CD4-positive, CD25-positive, alpha-beta regulatory T cell (primary cell): ENCODE measurements around the gene HIVEP3. TPM values are rescaled to one million over a fixed set of nuclear protein-coding genes. Genes with fewer than 3 reads are reported as not detected.
A peak's percentile ranks its signal among the peaks of the same experiment; 100 is the strongest.

Experiments
- ATAC-seq, 2 donors: fragments of 150-1000 bp; cut with Tn5 transposase; one replicate each; pipeline ENCODE4 v1.10.0; 2021; ENCODE audit warnings: low read depth in 2 of 2, moderate number of reproducible peaks in 2 of 2, moderate library complexity in 1 of 2
- DNase-seq, 3 donors: peaks; one replicate each; pipeline versions ENCODE4 v3.0.0 to v3.0.0-alpha.2; 2012 to 2022; ENCODE audit warnings: mixed read lengths in 1 of 3
- H3K27ac ChIP-seq: one replicate; pipeline ENCODE4 v1.7.0; 2013; ENCODE audit warnings: mild to moderate bottlenecking, low read length; ENCODE audit not compliant: insufficient read depth, poor library complexity, severe bottlenecking
- H3K27me3 ChIP-seq: one replicate; pipeline ENCODE4 v1.7.0; 2013; ENCODE audit warnings: low read length; ENCODE audit not compliant: control insufficient read depth, insufficient read depth
- H3K36me3 ChIP-seq: one replicate; pipeline ENCODE4 v1.7.0; 2013; ENCODE audit warnings: mild to moderate bottlenecking, low read length, moderate library complexity; ENCODE audit not compliant: control insufficient read depth, insufficient read depth
- H3K4me1 ChIP-seq: 2 replicates; pipeline ENCODE4 v1.7.0; 2013; ENCODE audit warnings: mild to moderate bottlenecking, low read length; ENCODE audit not compliant: insufficient read depth, control insufficient read depth, poor library complexity, severe bottlenecking
- H3K4me3 ChIP-seq: one replicate; pipeline ENCODE4 v1.7.0; 2013; ENCODE audit warnings: low read depth, mild to moderate bottlenecking, low read length, moderate library complexity
- H3K9me3 ChIP-seq, 2 experiments: 1 replicate in 1 of 2; 2 replicates in 1 of 2; pipeline ENCODE4 v1.7.0; 2013; ENCODE audit warnings: low read length in 2 of 2, mild to moderate bottlenecking in 1 of 2, moderate library complexity in 1 of 2; ENCODE audit not compliant: control insufficient read depth in 2 of 2
- H3K27ac Mint-ChIP-seq, 3 donors: one replicate each; pipeline ENCODE4 v1.8.0; 2020 to 2022; ENCODE audit warnings: mild to moderate bottlenecking in 3 of 3, mixed read lengths in 3 of 3, moderate library complexity in 2 of 3
- H3K27me3 Mint-ChIP-seq: one replicate; pipeline ENCODE4 v1.8.0; 2022; ENCODE audit warnings: mild to moderate bottlenecking, mixed read lengths
- H3K36me3 Mint-ChIP-seq: one replicate; pipeline ENCODE4 v1.8.0; 2020; ENCODE audit warnings: mixed read lengths
- H3K4me1 Mint-ChIP-seq, 4 donors: one replicate each; pipeline ENCODE4 v1.8.0; 2020 to 2022; ENCODE audit warnings: mixed read lengths in 4 of 4, mild to moderate bottlenecking in 1 of 4
- H3K4me3 Mint-ChIP-seq, 4 donors: one replicate each; pipeline ENCODE4 v1.8.0; 2020 to 2022; ENCODE audit warnings: mild to moderate bottlenecking in 4 of 4, mixed read lengths in 4 of 4, moderate library complexity in 3 of 4
- H3K9me3 Mint-ChIP-seq, 7 donors: one replicate each; pipeline ENCODE4 v1.8.0; 2020 to 2022; ENCODE audit warnings: mixed read lengths in 7 of 7, mild to moderate bottlenecking in 3 of 7, moderate library complexity in 2 of 7
- polyA plus RNA-seq, 4 donors: library from polyadenylated mRNA; unstranded; fragments of 300-500 nt; fragmentation: Illumina TruSeq; gene quantifications; one replicate each; pipeline ENCODE4 v1.2.3, GENCODE V29; 2021
- total RNA-seq: library from RNA; stranded (reverse); gene quantifications from one replicate; pipeline ENCODE4 v1.2.3, GENCODE V29; 2022

The HIVEP3 gene
- total and polyA plus RNA-seq, 5 donors from 2014 or later: 3.9 to 17.2 (median 7.5) TPM

GRCh38 chr1:41735139-41735538, 183.6 kb downstream of the HIVEP3 start:
- H3K27ac Mint-ChIP-seq: peak overlapping the region in 1 of 3 donors; percentile 25
- H3K27me3 Mint-ChIP-seq: peaks cover 4% of the 10 kb centered on the region
- DNase-seq: no peak
- no peak for ATAC-seq
- H3K4me1 Mint-ChIP-seq: peaks cover 0 to 35% (median 21%) of the 10 kb centered on the region in 4 donors
- no peaks in the 10 kb centered on the region for H3K9me3 ChIP-seq
- H3K4me3 Mint-ChIP-seq: peak overlapping the region in 1 of 4 donors; percentile 63
- H3K27me3 ChIP-seq: no peaks in the 10 kb centered on the region
- peaks cover 0 to 4% (median 0%) of the 10 kb centered on the region in 7 donors for H3K9me3 Mint-ChIP-seq
- peaks cover 18% of the 10 kb centered on the region for H3K4me1 ChIP-seq
- no peak overlapping the region for H3K27ac ChIP-seq
- H3K4me3 ChIP-seq: no peak overlapping the region
- no peaks in the 10 kb centered on the region for H3K36me3 ChIP-seq
- H3K36me3 Mint-ChIP-seq: peaks cover 9% of the 10 kb centered on the region

GRCh38 chr1:41734201-41734970, 184.3 kb downstream of the HIVEP3 start:
- Mint-ChIP-seq H3K4me1 (peaks cover 0 to 31% (median 14%) of the 10 kb centered on the region in 4 donors), H3K4me3 (peak overlapping the region in 1 of 4 donors; percentile 63)
- peaks cover 11% of the 10 kb centered on the region for H3K4me1 ChIP-seq

DNA sequence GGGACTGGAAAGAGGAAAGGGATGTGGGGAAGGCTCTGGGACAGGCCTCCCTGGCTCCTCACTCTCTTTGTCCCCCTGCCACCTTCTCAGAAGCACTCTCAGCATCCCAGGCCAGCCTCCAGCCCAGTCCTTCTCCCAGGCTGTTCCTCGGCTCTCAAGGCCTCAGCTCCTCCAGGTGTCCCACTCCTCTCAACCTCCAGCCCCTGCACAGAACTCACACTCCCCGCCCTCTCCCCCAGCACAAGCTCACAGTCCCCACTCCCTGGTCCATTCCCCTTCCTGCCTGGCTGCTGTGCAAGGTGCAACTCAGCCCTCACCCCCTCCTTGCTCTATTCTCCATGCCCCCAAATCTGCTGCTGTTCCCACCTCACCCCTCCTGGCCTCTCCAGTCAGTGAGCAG, 185.0 kb downstream of the HIVEP3 start:
- H3K27ac Mint-ChIP-seq: no peak overlapping the region

More at GRCh38 chr1:41734201-41734970, 184.3 kb downstream of the HIVEP3 start:
- no peak overlapping the region for H3K27ac ChIP-seq
- H3K36me3 Mint-ChIP-seq: peaks cover 9% of the 10 kb centered on the region
- DNase-seq (no peak), ATAC-seq (no peak)
- no peaks in the 10 kb centered on the region for H3K36me3 ChIP-seq
- H3K4me3 ChIP-seq: no peak overlapping the region
- no peaks in the 10 kb centered on the region for H3K27me3 ChIP-seq
- H3K9me3 Mint-ChIP-seq: peaks cover 0 to 4% (median 0%) of the 10 kb centered on the region in 7 donors
- no peaks in the 10 kb centered on the region for H3K9me3 ChIP-seq
- H3K27ac Mint-ChIP-seq: peak overlapping the region in 1 of 3 donors; percentile 68
- peaks cover 4% of the 10 kb centered on the region for H3K27me3 Mint-ChIP-seq

DNA sequence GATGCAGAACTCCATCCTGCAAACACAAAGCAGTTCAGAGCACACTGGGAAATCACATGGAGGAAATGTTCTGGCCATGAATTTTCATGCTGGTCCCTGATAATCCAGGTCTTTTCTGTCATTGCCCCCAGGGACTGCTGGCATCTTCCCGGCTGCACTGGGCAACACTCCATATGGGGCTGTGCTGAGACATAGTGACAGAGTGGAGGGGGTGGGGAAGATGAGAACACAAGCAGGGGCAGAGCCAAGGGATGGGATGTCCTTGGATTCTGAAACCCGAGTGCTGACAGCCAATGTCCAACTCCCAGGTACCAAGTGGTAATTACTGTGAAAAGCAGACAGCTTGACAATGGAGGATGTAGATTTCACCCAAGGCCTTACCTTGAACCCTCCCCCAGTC, 185.7 kb downstream of the HIVEP3 start:
- Histone ChIP-seq H3K9me3 (no peaks in the 10 kb centered on the region), H3K36me3 (no peaks in the 10 kb centered on the region), H3K4me3 (no peak overlapping the region), H3K27ac (no peak overlapping the region), H3K27me3 (no peaks in the 10 kb centered on the region), H3K4me1 (peaks cover 9% of the 10 kb centered on the region)
- Mint-ChIP-seq H3K4me3 (no peak overlapping the region), H3K9me3 (peaks cover 0 to 4% (median 0%) of the 10 kb centered on the region in 7 donors), H3K27ac (no peak overlapping the region), H3K4me1 (peaks cover 0 to 31% (median 10%) of the 10 kb centered on the region in 4 donors), H3K36me3 (peaks cover 9% of the 10 kb centered on the region), H3K27me3 (peaks cover 4% of the 10 kb centered on the region)
- DNase-seq (no peak), ATAC-seq (no peak)

More for the DNA sequence above, 185.0 kb downstream of the HIVEP3 start:
- no peaks in the 10 kb centered on the region for H3K27me3 ChIP-seq
- H3K36me3 Mint-ChIP-seq: peaks cover 9% of the 10 kb centered on the region
- H3K4me1 Mint-ChIP-seq: peaks cover 0 to 31% (median 9%) of the 10 kb centered on the region in 4 donors
- ATAC-seq: no peak
- peaks cover 6% of the 10 kb centered on the region for H3K4me1 ChIP-seq
- no peak overlapping the region for H3K4me3 Mint-ChIP-seq
- H3K36me3 ChIP-seq: no peaks in the 10 kb centered on the region
- peaks cover 0 to 4% (median 0%) of the 10 kb centered on the region in 7 donors for H3K9me3 Mint-ChIP-seq
- H3K4me3 ChIP-seq: no peak overlapping the region
- no peaks in the 10 kb centered on the region for H3K9me3 ChIP-seq
- peaks cover 4% of the 10 kb centered on the region for H3K27me3 Mint-ChIP-seq
- DNase-seq: no peak
- no peak overlapping the region for H3K27ac ChIP-seq

- Mint-ChIP-seq H3K27me3 (peaks cover 4% of the 10 kb centered on the region), H3K36me3 (peaks cover 5% of the 10 kb centered on the region), H3K4me1 (peaks cover 0 to 36% (median 21%) of the 10 kb centered on the region in 4 donors), H3K27ac (no peak overlapping the region), H3K4me3 (no peak overlapping the region), H3K9me3 (peaks cover 0 to 4% (median 0%) of the 10 kb centered on the region in 7 donors)
- Histone ChIP-seq H3K4me3 (no peak overlapping the region), H3K36me3 (no peaks in the 10 kb centered on the region), H3K9me3 (no peaks in the 10 kb centered on the region), H3K4me1 (peaks cover 23% of the 10 kb centered on the region), H3K27ac (no peak overlapping the region), H3K27me3 (no peaks in the 10 kb centered on the region)
- ATAC-seq (no peak), DNase-seq (no peak)
Observed at GRCh38 chr1:41731516-41732030, 187.1 kb downstream of the HIVEP3 start.

DNA sequence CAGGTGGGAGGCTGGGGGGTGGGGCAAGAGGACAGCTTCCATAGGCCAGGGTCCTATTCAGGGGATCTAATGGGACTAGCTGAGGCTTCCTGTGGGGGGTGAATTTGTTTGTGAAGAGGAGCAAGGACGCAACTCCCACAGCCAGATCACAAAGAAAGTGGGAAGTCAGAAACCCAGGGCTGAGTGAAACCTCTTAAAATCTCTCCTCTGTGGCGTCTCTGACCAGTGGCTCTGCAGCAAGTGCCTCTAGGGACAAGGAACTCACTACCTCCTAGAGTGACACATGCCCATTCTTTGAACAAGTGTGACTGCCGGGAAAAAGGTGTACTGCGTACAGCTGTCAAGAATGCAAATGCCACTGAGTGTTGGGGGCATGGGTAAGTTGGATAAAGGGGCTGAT, 187.9 kb downstream of the HIVEP3 start:
- H3K36me3 ChIP-seq: no peaks in the 10 kb centered on the region
- H3K4me3 Mint-ChIP-seq: no peak overlapping the region
- H3K4me3 ChIP-seq: no peak overlapping the region
- no peak overlapping the region for H3K27ac Mint-ChIP-seq
- peaks cover 0 to 4% (median 0%) of the 10 kb centered on the region in 7 donors for H3K9me3 Mint-ChIP-seq
- peaks cover 0 to 41% (median 22%) of the 10 kb centered on the region in 4 donors for H3K4me1 Mint-ChIP-seq
- no peak for DNase-seq
- H3K27me3 ChIP-seq: no peaks in the 10 kb centered on the region
- H3K27ac ChIP-seq: no peak overlapping the region
- H3K27me3 Mint-ChIP-seq: peaks cover 4% of the 10 kb centered on the region
- peaks cover 25% of the 10 kb centered on the region for H3K4me1 ChIP-seq
- peaks cover 5% of the 10 kb centered on the region for H3K36me3 Mint-ChIP-seq
- no peaks in the 10 kb centered on the region for H3K9me3 ChIP-seq
- no peak for ATAC-seq

GRCh38 chr1:41728403-41729202, 190.1 kb downstream of the HIVEP3 start:
- peak overlapping the region in 1 of 4 donors; percentile 70 for H3K4me3 Mint-ChIP-seq
- DNase-seq: no peak
- Histone ChIP-seq H3K36me3 (no peaks in the 10 kb centered on the region), H3K27me3 (no peaks in the 10 kb centered on the region), H3K27ac (no peak overlapping the region), H3K9me3 (no peaks in the 10 kb centered on the region), H3K4me1 (peaks cover 25% of the 10 kb centered on the region), H3K4me3 (no peak overlapping the region)
- H3K9me3 Mint-ChIP-seq: peaks cover 0 to 4% (median 0%) of the 10 kb centered on the region in 7 donors
- H3K27me3 Mint-ChIP-seq: peaks cover 4% of the 10 kb centered on the region
- peak; percentile 51 to 56 for ATAC-seq
- H3K36me3 Mint-ChIP-seq: peaks cover 5% of the 10 kb centered on the region
- peak overlapping the region in 1 of 3 donors; percentile 36 for H3K27ac Mint-ChIP-seq
- H3K4me1 Mint-ChIP-seq: peaks cover 0 to 37% (median 23%) of the 10 kb centered on the region in 4 donors
